ENCODE data around the gene ZNF277.
A peak's percentile ranks its signal among the peaks of the same experiment; 100 is the strongest.
"Not testable (repeated sequence)": the region's sequence is repeated elsewhere in the genome, so short reads cannot be mapped to it uniquely, and the experiment has no call there.

ZNF277 gene

DNA sequence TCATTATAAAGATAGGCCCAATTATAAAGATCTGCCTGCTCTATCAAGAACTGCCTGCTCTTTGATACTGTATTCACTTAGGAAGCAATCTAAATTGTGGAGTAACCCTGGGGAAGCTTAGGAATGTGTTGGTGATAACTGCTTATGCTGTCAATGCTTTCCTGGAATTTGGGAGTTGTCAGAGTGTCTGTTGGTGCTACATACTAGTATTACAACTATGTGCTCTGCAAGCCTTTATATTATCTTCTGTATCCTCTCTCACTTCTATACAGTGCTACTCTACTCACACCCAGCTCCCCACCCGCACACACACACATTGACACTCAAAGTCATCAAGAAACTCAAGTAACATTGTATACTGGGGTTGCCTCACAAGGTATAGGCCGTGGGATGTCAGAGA lies 6.1 kb downstream of the ZNF277 start:
- no peak for DNase-seq

DNA sequence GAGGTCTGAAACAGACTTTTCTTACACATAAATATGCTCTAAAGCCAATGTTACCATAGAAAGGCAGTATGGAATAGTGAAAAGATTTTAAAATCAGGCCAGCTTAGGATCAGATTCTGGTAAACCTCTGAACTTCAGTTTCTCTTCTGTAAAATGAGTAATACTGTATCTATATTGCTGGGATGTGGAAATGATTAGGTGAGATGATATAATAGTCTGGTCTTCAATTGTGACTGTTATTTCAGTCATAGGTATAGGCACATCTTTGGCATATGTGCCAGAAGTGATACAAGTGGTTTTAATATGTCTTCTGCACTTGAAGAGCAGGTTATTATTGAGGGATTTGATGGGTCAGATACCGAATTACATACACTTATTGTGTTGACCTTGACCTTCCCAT lies 7.2 kb downstream of the ZNF277 start:
- DNase-seq, result no peak

DNA sequence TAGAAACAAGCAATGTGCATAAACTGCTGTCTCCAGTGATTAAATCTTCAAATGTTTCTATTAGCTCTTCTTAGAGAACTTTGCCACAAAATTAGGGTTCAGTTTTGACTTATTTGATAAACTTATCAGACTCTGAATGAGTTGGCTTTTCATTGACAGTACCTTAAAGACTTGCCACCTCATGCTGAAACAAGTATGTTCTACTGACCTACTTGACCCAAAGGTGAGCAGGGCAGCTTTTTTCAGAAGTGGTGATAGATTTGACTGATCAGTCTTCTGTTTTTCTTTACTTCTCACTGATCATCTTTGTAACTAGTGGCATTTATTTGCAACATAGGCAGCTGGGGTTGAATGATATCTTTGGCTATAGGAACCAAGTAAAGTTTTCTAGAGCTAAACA lies 7.8 kb downstream of the ZNF277 start:
- no peak for DNase-seq

DNA sequence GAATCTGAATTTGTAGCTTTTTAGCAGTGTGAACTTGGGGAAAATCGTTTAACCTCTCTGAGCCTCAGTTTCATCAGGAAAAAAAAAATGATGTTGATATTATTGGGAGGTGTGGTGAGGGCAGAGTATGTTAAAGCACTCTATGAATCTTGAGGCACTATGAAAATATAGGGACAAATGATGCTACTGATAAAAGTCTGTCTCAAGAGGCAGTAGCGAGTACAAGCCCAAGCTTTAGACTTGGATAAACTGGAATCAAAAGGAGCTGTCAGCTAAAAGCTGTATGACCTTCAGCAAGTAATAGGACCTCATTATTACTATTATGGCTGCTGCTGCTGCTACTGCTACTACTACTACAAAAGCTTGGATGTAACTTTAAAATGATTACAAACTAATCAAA lies 8.4 kb downstream of the ZNF277 start:
- DNase-seq, result no peak

DNA sequence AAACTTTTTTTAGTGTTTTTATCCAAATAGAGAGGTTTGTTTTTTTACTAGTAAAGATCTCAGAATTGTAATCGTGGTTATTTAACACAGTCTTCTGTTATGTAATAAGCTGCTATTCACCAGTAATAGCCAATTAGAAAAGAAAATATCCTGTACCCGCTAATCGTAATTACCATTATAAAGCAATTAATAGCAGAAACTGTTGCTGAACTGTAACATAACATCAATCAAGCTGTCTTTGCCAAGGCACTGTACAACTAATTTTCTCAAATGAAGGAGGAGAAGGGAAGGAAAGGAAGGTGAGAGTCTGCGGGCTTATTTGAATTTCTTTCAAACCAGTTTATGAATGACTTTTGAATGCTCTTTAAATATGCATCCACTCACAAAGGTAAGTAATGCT lies 9.3 kb downstream of the ZNF277 start:
- no peak for DNase-seq

DNA sequence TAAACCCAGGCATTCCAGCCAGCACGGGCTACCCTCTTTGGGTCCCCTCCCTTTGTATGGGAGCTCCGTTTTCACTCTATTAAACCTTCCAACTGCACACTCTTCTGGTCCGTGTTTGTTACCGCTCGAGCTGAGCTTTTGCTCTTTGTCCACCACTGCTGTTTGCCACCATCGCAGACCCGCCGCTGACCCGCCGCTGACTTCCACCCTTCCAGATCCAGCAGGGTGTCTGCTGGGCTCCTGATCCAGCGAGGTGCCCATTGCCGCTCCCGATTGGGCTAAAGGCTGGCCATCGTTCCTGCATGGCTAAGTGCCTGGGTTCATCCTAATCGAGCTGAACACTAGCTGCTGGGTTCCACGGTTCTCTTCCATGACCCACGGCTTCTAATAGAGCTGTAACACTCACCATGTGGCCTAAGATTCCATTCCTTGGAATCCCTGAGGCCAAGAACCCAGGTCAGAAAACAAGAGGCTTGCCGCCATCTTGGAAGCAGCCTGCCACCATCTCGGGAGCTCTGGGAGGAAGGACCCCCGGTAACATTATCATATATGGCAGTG lies 14.5 kb downstream of the ZNF277 start:
- no peak for DNase-seq

DNA sequence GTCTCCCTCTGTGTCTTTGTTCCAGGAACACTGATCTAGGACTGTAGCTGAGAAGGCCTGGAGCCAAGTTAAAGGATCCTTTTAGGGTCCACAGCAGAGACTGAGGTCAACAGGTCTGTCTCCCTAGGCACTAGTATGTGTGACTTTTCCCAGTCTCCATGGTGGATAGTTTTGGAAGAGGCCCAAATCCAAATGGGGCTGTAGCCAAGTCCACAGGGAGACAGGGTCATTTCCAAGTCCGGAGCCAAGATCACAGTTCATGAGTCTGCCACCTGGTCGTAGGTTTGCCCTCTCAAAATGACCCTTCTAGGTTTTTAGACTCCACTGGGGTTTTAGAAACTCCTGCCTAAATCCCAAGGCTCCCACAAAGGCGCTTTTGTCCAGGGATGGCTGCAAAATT lies 16.8 kb downstream of the ZNF277 start:
- no peak for DNase-seq

DNA sequence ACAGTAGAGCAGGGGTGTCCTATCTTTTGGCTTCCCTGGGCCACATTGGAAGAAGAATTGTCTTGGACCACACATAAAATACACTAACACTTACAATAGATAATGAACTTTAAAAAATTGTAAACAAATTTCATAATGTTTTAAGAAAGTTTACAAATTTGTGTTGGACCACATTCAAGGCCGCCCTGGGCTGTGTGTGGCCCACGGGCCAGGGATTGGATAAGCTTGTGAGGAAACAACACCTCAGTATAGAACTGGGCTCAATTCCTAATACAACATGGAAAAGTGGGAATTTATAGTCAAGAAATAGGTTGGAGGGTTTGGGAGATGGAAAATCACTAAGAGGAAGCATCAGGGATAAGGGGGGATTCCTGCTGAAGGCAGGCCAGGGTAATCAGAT lies 17.7 kb downstream of the ZNF277 start:
- DNase-seq, result no peak

DNA sequence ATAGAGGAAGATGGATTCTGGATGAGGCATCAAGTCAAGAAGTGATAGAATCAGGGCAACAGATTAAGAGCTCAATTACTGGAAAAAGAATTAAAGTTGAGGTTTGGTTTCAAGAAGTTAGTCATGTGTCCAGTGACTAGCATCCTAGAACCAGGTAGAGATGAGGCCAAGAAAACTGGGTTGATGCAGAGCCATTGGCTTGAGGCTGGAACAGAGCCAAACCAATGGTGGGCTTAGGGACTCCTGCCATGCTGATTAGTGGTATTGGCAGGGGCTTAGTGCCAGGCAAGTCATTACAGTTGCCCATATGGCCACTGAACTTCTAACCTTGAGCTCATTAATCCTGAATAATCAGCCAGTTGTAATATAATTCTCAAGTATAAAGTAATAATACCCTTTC lies 18.5 kb downstream of the ZNF277 start:
- peak; percentile 73 for DNase-seq

DNA sequence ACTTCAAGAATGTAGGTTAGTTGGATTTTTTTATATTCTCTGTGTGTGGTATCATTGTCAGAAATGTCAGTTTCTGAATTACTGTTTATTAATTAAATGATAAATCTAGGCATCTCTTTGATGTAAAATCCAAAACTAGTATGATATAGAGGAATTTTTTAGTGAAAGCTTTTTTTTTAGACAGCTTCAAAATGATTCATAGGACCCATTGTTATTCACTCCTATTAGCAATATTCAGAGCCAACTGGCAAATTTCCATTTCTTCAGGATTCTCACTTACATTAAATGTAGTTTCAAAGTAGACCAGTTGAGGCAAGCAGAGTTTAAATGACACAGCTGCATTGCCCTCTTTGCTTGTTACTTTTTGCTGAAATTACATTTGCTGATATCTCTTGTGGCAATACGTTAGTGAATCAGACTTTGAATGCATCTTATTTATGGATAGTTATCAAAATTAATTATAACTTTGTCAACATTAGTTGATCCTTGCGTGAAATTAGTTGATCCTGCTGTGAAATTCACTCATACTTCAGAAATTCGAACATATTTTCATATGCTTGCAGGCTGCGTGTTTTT lies 20.3 kb downstream of the ZNF277 start:
- DNase-seq, result peak; percentile 28

DNA sequence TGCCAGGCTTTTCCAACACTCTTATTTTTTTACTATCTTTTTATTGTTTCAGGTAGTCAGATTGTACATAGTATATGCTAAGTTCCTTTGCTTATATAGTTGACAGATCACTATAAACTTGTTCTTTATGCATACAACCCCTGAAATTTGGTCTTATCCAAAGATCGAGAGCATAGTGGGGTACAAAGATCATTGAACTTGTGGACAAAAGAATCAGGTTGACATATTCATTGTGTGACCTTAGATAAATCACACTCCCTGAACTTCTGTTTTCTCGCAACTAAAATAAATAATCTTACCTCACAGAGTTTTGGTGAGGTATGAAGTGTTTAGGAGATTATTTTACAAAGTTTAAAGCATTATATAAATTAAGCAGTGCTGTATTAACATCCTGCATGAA lies 22.1 kb downstream of the ZNF277 start:
- no peak for DNase-seq

DNA sequence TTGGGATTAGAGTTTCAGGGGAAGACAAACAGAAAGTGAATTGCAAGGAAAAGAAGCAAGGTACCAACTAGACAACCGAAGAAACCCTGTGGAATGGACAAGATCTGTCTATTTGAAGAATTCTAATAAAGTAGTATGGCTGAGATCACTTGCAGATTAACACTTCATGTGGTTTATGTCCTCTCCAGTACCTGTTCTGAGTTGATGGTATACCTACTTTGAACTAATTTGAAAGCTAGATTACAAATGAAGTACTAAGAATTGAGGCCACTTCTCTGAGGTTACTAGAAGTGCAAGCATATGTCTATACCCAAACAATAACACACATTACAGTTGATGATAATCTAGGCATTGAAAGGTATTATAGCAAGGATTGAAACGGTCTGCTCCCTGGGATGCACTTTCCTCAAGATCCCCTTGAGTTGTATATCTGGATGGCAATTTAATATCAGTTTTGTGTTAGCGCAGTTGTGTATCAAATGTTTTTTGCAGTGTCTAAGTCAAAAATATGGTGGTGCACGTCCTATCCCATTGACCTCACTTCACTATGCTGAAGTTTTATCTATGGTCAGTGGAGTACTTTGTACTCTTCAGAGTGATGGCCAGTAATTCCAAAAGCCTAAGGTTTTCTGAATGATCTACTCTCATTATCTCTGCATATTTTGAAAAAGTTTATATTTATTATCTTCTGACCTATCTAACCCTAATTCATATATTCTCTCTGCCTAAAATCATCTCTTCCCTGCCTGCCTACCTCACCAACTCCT lies 25.9 kb downstream of the ZNF277 start:
- DNase-seq, result no peak

DNA sequence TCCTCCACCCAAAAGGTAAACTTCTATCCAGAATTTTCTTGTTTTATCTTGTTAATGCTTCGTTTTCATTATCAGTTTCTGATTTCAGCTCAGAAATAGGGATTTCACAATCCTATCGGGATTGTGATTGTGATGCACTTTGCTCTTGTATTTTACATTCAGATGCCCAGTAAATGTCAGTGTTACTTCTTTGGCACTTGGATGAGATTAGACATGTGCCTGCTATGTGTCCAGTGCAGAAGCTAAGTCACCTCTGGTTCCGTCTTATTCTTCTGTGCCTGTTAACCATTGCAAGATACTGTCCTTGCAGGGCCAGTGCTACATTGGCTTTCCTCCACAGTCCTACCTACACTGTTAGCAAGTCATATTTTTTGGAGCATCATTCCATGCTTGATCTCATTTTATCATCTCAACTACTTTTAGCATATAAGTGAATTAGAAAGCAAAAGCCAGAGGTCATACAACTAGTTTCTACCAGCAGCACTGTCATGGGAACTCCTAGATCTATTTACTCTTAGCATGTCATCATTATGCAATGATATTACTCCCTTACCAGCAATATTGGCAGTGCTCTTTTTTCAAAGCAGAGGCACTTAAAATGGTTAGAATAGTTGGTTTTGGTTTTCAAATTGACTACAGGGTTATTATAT lies 26.7 kb downstream of the ZNF277 start:
- DNase-seq, result no peak

DNA sequence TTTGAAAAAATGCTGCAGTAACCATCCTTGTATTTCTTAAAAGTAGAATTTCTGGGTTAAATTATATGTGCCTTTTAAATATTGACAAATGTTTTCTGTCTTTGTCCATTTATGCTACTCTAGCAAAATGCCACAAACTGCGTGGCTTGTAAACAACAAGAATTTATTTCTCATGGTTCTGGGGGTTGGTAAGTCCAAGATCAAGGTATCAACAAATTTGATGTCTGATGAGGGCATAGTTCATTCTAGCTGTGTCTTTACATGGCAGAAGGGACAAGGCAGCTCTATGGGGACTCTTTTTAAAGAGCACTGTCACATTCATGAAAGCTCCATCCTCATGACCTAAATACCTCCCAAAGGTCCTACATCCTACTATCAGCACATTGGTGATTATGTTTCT lies 27.7 kb downstream of the ZNF277 start:
- no peak for DNase-seq

DNA sequence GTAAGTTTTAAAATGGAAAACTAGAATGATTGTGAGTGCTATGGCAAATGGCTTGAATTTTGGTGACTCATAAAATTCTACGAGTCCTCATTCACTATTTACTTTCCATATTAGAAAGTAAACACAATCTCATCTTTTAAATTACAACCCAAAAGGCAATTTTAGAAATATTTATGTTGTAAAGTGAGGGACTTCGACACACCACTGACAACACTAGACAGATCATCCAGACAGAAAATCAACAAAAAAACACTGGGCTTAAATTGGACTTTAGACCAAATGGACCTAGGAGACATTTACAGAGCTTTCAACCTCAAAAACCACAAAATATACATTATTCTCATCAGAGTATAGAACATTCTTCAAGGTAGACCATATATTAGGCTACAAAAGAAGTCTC lies 30.1 kb downstream of the ZNF277 start:
- no peak for DNase-seq

DNA sequence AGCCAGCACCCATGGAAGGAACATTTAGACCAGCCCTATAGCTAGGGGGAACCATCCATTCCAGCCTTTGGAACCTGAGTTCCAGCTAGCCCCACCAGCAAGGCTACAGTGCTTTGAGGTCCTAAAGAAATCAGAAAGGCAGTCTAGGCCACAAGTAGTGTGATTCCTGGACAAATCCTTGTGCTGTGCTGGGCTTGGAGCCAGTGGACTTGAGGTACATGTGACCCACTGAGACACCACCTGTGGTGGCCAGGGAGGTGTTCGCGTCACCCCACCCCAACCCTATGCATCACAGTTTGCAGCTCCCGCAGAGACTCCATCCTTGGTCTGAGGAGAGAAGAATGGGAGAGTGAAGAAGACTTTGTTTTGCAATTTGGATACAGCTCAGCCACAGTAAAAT lies 31.8 kb downstream of the ZNF277 start:
- no peak for DNase-seq

DNA sequence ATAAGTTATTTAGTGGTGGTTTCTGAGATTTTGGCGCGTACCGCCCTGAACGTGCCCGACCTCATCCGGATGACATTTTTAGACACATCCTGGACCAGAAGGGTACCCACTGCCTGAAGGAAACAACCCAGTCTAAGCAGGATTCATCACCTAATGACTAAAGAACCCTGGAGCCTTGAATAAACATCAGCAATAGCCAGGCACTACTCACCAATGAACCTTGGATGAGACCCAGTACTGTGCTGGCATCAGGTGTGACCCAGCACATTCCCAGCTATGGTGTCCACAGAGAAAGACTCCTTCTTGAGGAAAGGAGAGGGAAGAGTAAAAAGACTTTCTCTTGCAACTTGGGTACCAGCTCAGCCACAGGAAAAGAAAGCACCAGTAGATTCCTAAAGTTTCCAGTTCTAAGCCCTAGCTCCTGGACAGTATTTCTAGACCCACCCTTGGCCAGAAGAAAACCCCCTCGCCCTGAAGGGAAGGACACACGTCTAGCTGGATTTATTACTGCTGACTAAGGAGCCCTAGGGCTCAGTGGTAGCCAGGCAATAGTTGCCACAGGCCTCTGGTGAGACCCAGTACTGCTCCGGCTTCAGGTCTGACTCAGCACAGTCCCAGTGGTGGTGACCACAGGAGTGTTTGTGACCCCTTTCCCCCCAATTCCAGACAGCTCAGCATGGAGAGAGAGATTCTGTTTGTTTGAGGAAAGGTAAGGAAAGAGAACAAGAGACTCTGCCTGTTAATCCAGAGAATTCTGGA lies 32.5 kb downstream of the ZNF277 start:
- no peak for DNase-seq

DNA sequence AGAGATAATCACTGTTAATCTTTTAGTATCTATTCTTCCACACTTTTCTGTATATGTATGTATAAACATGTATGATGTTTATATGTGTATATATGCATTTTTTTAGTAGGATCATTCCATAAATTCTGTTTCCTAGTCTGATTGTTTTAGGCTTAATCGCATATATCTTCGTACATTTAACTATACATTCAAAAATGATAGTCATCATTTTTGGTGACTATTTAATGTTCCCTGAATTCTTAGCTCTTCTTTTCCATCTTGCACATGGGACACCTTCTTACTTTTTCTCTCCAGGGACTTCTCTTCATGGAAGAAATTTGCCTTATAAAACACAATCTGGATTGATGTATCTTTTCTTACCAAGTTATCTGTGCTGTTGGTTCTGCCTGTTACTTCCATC lies 42.1 kb downstream of the ZNF277 start:
- no peak for DNase-seq

DNA sequence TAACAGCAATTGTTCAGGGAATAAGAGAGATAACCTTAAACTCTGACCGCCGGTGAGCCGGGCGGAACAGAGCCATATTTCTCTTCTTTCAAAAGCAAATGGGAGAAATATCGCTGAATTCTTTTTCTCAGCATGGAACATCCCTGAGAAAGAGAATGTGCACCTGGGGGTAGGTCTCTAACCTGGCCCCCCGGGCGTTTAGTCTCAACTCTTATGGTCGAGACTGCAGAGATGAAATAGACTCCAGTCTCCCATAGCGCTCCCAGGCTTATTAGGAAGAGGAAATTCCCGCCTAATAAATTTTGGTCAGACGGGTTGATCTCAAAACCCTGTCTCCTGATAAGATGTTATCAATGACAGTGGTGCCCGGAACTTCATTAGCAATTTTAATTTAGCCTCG lies 43.5 kb downstream of the ZNF277 start:
- DNase-seq, result not testable (repeated sequence)

DNA sequence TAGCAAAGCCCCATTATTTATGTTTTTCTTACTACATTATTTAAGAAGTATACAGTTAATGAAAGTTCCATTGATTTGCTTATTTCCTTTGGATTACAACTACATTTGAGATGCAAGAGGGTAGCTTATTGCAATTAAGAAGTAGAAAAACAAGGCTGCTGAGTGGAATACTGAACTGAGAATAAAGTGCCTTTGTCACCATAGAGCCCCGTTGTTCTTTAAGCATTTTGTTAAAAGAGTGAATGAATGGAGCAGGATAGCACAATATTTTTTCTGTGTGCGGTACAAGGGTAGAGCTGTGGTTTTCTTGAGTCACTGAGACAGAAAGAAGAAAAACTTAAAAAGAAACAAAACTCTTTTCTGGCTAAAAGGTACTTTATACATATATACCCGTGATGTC lies 45.6 kb downstream of the ZNF277 start:
- no peak for DNase-seq

DNA sequence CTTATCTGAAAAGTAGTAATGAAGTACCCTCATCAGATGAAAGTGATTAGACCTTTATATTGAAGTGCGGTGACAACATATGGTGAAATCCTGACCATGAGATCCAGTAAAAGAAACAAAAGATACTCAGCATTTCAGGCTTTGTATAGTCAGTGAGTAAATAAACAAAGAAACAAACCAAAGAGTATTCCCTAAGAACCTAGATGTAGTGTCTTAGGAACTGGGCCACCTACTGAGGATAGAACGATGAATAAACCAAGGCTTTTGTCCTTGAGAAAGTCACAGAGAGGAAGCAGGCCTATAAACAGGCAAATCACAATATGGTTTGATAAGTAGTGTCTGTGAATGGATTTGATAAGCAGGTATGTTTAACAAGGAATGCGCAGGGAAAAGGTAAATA lies 46.2 kb downstream of the ZNF277 start:
- DNase-seq, result no peak

DNA sequence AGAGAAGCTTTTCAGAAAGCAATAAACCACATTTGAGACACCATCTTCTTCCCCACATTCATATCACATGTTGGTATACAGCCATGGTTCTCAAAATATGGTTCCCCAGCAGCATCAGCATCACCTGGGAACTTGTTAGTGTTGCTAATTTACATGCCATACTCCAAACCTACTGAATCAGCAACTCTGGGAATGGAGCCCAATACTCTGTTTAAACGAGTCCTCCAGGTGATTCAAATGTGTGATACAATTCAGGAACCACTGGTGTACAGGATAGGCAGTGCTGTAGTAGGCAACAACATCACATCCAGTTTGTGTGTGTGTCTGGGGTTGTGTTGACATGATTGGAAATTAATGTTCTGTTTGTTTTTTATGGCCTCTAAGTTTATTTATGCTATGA lies 47.7 kb downstream of the ZNF277 start:
- no peak for DNase-seq

DNA sequence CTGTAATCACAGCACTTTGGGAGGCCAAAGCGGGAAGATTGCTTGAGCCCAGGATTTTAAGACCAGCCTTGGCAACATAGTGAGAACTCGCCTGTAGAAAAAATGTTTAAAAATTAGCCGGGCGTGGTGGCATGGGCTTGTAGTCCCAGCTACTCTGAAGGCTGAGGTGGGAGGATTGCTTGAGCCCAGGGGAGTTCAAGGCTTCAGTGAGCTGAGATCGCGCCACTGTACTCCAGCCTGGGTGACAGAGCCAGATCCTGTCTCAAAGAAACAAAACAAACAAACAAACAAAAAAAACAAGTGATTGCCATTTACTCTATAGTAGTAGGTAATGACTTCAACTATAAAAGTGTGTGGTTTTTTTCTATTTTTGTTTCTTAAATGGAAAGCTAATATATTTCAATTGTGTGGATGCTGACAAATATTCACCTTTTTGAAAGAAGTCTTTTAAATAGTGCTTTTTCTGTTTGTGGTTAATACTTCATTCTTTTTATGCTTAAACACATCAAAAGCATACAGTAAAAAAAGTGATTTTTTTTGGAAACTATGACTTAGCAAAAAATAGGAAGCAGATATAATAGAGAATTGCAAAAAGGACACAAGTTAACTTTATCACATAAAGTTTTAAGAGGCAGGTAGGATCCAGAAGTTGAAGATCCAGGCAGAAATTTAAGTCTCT lies 48.4 kb downstream of the ZNF277 start:
- no peak for DNase-seq
